Amniotic stem cell (primary cell): Measurements from ENCODE around the gene SNAP25.

Experiments used
- DNase-seq: peaks from one replicate; lab custom pipeline; 2025; lab: John Stamatoyannopoulos, UW

Gene SNAP25

DNA sequence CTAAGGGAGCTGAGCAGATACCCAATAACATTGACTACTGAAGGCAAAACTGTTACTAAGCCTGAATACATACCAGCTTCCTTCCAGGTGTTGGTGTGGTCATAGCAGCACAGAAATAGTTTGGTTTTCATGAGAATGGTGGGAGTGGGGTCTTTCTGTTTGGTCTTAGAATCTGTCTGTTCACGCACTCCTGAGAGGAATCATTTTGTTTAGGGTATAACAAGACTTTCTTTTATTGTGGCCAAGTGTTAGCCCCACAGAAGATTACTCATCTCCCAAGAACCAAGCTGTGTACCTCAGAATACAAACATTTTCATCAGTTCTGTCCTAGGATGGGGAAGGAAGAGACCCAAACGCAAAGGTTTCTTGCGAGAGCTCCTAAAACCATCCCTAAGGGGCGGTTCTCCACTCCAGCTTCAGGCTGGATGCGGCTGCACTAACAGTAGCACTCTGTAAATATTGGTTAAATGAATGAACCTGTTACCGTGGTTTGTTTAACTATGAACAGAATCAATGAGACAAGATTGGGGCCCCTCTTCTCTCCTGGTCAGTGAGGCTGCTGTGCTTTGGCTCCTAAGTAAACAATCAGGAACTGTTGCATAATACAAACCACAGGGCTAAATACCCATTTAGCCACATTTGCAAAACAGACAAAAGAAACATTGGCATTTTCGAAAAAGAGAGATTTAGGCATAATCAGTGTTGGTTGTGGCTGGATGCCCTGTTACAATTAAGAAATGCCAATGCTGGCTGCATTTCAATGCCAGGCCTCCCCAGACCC lies 44.9 kb downstream of the SNAP25 start:
- no peak for DNase-seq

DNA sequence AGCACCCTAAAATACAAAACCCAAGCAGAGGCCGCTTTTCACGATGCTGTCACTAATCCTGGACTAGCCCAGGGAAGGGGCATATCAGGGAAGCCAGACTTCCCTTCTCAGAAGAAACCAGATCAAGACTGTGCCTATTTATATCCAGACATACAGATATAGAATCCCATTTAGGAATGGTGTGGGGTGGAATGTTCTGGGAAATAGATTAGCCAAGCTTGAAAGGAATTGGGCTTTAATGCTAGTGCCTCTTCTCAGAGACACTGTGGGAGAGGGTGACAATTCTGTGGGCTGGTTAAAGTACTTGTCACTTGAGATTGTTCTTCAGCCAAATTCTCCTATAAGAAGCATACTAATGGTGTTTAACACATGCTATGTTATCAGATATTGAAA lies 45.5 kb downstream of the SNAP25 start:
- DNase-seq: no peak

DNA sequence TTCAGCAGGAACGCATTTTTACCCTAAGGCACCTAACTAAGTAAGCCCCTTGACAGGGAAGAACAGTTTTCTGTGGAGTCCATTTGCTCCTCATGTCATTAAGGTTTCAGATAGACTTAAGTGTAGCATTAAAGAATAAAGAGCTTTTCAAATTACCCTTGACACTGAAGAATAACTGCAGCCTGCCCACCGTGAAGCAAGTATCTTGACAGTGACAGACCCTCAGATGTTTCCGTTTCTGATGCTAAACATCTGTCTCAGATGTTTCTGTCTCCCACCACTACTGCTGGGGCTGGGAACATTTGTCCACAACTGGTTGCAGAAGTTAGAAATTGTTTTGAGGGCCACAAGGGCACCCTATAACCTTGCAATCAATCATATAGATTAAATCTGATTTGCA lies 50.0 kb downstream of the SNAP25 start:
- no peak for DNase-seq

DNA sequence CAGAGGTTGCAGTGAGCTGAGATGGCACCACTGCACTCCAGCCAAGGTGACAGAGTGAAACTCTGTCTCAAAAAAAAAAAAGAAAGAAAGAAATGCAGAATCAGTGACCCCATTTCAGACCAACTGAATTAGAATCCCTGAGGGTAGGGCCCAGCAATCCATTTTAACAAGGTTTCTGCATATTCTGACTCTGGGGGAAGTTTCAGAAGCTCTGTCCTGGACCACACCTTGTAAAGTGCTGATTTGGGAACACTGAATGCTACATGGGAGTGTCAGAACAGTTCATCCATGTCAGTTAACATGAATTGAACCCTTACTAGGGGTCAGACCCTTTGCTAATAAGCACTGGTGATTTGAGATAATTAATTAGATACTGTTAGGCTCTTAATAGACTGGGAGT lies 52.0 kb downstream of the SNAP25 start:
- no peak for DNase-seq

DNA sequence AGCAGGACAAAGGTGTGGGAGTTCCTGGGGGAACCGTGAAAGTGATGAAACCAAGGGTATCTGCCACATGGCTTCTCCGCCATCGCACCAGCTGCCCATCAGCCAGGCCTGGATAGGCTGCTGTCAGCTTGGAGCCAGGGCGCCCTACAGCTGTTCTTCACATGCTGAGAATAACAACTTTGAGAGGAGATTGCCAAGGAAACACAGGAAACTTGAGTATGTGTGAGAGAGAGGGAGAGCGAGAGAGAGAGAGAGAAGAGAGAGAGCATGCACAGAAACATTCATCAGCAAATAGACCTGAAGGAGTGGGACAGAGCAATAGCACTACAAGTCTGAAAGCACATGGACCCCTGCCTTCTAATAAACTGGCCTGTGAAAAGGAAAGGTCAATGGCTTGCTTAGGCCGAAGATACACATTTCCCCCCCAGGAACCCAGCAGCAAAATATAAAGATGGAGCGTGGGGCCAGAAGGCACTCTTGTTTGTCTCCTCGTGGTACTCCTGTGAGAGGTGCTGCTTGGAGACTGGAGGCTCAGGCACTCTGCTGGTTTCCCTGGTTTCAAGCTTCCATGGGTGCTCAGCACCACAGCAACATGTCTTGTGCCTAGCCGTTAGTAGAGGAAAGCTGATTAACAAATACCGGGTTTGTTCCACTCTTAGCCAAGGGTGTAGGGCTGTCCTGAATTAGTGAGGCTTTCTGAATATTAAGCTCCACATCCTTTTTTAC lies 53.0 kb downstream of the SNAP25 start:
- DNase-seq: no peak

DNA sequence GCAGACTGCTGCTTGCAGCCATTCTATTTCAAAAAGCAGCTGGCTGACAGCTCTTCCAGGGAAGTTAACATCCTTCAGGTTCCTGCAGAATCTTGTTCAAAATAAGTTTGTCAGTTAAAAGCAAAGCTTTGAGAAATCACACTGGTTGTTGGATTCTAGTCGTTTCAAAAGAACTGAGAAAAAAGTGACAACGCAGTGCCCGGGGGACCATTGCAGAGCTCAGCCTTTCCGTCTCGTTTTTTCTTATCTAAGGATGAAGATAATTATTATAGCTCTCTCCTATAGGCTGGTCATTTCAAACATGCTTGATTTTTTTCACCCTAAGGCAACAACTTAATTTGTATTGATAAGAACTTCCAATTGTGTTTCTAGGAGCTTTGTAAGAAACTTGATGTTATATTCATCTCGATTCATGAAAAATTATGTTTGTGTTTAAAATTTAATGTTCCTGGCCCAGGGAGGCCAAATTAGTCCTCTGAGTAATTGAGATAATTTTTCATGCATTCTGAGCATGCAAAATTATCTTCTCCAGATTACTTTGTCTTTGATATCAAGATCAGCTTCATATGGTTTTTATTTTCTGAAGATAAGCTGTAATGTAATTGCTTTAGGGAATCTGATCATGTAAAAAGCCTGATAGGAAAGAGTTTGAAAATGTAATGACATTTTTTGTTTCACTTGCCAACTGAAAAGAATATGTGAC lies 58.4 kb downstream of the SNAP25 start:
- DNase-seq: no peak

DNA sequence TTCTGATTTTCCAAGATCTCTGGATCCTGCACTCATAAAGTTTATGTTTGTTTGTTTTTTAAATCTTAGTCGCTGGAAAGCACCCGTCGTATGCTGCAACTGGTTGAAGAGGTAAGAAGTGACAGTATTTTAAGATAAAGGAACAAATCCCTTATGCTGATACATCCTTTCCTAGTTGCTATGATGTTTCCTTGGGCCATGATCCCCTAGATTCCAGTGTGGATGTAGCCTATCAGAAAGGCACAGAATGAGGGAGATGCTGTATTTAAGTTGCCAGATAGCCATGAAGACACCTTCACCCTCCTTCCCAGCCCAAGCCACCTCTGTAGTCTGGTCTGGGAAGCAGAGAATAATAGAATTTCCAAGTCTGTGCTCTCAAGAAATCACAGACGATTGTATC lies 59.0 kb downstream of the SNAP25 start:
- no peak for DNase-seq

DNA sequence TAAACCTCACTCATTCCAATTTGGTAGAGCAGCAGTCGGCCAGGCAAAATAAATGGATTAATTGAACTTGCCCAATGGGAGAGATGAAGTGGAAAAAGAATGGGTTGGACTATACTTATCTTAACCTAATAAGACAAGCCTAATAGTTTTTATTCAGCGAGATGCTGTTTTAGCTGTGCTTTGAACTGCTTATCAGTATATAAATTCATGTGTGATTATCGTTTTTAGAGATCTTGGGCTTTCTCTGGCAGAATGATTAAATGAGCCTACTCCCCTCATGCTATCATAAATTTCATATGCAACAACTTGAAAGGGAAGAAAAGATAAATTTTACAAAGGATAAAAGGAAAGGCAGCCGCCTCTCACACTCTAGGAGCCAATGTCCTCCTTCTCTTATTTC lies 59.8 kb downstream of the SNAP25 start:
- DNase-seq: no peak

DNA sequence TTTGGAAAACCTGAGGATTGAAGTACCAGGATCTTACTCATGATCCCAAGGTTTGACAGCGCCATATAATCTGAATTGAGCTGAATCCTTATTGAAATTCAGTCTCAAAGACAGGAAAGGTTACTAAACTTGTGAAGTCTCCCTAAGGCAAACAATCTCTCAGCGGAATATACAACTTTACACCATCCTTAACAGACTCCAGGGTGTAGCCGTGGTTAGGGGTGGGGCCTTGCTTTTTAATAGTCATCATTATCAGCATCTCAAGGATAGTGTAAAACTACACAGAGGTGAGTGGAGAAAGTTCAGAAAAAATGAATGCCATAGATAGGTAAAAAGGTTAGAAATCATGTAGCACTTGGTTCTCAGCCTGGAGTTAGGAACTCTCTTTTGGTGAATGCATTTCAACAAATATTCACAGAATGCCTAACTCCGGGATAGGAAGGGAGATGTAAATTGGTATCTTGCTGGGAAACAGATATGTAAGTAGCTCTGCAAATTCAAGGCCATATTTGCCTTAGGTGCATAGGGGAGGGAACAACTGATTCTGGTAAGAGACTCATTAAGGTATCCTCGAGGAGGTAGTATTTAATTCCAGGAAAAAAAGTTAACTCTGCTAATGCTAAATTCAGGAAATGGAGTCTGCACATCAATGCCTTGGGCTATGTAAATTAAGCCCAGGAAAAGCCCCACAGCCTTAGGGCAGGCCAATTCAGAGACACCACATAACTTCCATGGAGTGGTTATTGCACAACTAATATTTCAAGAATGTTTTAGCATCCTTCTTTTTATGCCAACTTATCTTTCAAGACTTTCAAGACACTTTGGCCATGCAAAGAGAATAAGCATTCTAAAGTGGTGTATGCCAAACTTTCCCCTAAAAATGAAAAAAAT lies 61.6 kb downstream of the SNAP25 start:
- no peak for DNase-seq

DNA sequence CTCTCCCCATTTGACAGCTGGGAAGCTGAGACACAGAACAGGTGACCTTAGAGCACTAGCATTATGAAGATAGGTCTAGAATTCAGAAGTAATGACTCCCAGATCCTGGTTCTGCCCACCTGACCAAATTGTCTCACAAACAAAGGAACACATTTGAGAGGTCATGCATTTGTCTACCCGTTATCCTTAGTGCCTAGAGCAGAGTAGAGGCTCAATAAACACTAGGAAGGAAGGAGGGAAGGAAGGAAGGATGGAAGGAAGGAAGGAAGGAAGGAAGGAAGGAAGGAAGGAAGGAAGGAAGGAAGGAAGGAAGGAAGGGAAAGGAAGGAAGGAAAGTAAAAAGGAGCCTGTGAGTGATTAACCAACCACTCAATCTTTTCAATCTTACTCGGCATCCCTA lies 63.3 kb downstream of the SNAP25 start:
- no peak for DNase-seq

DNA sequence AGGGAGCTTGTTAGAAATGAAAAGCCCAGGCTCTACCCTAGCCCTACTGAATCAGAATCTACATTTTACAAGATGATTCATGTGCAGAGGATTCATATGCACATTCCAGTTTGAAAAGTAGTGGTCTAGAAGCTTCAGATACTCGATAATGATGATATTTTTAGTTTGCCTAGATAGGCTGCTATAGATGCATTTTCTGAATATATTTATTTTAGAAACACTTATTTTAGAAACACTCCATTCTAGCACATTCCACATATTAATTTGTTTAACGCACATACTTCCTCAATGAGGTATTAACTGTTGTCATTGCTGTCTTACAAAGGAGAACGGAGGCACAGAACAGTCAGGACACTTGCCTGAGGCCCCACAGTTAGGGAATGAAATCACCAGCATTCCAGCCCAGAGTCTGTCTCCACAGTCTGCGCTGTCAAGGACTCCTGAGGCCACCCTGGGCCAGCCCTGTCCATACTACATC lies 64.4 kb downstream of the SNAP25 start:
- peak; percentile 19 for DNase-seq

DNA sequence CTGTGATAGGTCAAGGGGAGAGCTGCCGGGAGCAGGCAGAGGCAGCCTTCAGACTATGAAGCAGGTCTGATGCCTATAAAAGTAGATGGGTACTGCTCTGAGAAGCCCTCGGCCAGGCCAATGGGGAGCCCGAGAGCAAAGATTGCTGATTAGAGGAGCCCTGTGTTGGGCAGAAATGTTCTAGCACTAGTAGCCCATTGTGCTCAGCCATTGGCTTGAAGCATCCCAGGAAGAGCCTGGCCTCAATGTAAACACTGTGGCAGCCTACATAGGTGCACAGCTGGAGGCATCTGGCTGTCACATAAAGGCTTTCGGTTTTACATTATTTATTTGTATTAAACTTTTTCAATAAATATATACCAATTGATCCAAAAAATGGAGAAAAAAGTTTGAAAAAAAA lies 67.7 kb downstream of the SNAP25 start:
- DNase-seq: no peak

DNA sequence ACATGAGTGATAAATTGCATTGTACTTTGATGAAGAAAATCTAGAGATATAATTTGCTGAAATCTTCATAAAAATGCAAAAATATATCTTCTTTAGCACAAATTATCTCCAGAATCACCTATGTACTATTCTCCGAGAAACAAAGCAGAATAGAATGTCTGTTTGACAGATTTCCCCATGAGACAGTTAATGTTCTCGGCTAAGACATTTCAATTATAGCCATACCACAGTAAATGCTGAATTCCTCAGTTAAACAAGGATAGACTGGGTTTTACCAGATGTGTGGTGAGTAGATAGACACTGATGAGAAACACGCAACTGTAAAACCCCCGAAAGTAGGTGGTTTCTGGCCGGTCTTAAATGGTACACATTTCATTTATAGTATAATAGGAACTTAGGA lies 69.8 kb downstream of the SNAP25 start:
- DNase-seq: no peak

DNA sequence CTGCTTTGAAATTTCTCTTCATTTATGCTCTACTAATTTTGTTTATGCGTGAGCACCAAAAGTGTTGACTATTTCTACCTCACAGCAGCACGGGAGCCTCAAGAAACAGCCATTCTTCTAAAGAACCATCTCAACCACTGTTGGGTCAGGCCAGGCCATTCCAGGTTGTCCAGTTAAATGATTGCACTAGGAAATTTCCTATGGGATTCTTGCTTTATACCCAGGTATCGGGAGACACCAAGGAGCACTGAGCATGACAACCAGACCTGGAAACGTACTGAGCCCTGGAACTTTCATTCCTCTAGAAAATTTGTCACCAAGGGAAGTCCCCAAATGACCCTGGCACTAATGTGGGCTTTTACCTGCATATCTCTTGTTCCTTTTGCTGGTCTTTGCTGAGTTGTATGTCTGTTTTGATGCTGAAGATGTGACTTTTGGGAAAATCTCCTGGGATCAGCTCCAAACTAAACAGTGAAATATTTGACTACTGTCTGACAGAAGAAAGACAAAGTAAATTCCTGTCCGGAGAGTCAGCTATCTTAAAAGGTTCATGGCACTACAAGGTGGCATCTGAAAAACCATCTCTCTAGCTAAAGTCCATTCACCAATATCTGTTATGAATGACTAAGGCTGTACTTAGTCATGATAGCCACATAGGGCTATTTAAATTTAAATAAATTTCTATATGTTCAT lies 70.5 kb downstream of the SNAP25 start:
- DNase-seq: no peak

DNA sequence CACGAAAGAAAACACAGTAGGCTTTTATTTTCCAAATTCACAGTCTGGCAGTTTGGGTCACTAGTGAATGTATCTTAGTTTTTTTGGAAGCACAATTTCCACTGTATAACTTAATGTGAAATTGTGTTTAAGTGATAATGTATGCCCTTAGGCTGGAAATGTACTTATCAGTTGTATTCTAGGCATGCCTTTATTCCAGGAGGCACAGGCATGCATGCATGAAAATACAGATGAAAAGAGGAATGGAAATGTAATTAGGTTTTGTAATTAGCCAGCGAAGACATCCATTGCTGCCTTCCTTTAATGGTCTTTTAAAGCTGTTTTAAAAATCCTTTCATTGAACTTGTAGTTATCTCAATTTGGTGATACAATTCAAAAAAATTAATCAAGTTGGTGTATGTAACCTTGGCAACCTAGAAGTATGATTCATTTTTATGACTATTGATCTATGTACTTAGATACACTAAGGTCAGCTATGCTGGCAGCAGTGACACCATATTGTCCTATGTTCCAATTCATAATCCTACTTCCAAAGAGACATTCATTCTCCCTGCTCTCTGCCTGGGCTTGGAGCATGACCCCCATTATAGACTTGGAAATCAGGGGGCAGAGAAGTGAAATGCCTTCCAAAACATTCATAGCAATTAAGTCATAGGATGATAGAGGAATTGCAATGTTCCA lies 73.1 kb downstream of the SNAP25 start:
- no peak for DNase-seq

DNA sequence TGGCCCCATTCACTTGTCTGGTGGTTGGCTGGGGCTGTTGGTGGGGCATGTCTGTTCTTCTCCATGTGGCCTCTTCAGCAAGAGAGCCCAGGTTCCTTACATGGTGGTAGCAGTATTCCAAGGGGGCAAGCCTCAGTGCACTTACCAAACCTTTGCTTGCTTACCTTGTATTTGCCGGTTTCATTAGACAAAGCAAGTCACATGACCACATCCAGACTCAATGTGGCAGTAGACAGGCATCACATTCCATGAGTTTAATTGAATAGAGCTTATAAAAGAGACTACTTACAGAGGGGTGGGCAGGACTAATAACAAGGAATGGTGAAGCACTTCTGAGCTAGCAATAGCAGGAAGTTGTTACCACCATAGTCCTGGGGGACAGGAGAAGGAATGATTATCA lies 78.6 kb downstream of the SNAP25 start:
- DNase-seq: no peak

DNA sequence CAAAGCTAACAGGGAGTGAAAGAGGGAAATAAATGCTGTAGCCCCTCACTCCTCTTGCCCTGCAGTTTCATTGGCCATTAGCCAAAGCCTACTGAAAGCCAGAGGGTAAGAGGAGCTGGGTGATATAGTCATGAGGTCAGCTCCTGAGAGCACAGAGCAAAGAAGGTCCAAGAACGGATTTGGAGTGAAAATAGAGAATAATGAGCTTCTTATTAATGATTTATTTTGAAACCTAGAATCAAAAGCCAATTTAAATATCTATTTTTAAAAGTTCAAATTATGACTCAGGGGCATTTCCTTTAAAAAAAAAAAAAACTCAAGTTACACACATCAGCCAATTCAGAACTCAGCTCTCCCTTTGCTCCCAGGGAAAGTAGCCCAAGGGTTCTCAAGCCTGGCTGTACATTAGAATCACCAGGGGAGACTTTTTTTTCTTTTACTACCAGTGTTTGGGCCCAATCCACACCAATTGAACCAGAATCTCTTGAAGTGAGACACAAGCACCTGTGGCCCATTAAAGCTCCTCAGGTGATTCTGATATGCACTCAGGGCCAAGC lies 79.1 kb downstream of the SNAP25 start:
- DNase-seq: no peak

DNA sequence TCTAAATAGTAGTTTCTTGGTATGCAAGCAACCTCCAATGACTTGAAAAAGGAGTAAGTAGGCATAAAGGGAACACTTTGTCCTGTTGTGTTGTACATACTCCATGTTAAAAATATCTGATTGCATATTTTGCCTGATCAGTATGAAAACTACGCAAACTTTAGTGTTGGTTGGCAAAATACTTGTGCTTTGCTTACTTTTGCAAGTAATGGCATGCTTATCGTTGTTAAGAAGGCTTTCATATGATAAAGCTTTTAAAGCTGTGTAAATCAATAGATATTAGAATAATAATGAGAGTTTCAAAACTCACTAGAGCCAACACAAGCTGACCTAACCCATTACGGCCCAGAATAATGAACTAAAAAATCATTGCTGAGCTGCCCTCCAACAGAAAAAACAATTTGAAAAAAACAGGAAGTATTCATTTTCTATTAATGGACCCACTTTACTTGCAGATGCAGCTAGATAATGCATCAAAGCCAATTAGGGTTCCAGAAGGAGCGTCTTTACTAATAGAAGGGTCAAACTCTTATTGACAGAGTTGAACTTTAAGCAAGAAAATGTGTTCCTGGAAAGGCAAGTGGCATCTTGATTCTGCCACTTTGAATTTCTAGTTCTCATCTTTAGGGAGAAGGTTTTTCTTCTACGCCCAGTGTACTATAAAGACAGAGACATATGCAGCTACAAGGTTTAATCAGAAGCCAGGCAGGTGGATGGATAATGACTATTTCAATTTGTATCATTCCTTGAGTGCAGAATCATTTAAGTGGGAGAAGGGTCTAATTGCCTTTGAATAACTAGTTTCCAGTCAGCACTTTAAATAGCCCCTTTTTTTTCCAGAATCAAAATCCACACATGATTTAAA lies 82.2 kb downstream of the SNAP25 start:
- no peak for DNase-seq

DNA sequence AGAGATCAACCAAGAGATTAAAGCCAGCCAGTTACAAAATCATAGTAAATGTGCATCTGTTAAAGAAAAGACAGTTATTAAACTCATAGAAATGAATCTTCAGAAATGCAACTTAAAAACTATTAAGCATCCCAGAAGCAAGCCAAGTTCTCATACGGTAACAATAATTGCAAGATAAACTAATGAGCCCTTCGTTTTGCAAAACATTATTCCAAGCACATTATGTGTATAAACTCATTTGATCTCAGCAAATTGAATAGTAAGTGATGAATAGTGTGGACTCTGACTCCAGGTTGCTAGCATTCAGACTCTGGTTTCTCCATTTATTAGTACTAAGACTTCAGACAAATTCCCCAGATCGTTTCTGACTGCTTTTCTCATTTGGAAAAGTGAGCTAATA lies 85.2 kb downstream of the SNAP25 start:
- DNase-seq: no peak
